Measurements from ENCODE around the gene CEPT1.

Gene CEPT1

GRCh38 chr1:111223126-111223685, 83.2 kb downstream of the CEPT1 start:
- DNase-seq (ENCODE audit: low read depth), result no peak
- H3K36me3 ChIP-seq (ENCODE audit: control insufficient read depth, insufficient read depth, low read length, severe bottlenecking), result no peaks in the 10 kb centered on the region
- no peaks in the 10 kb centered on the region for H3K9me3 ChIP-seq (ENCODE audit: control insufficient read depth, low read length)
- no peak overlapping the region for H3K4me3 ChIP-seq (ENCODE audit: low read length)
- H3K27me3 ChIP-seq (replicated peaks; ENCODE audit: control insufficient read depth, insufficient read depth, low read length), result no peaks in the 10 kb centered on the region
- H3K9ac ChIP-seq (ENCODE audit: low read length), result peak overlapping the region; percentile 27
- peaks cover 35% of the 10 kb centered on the region for H3K4me1 ChIP-seq (ENCODE audit: control insufficient read depth, insufficient read depth, low read length)

DNA sequence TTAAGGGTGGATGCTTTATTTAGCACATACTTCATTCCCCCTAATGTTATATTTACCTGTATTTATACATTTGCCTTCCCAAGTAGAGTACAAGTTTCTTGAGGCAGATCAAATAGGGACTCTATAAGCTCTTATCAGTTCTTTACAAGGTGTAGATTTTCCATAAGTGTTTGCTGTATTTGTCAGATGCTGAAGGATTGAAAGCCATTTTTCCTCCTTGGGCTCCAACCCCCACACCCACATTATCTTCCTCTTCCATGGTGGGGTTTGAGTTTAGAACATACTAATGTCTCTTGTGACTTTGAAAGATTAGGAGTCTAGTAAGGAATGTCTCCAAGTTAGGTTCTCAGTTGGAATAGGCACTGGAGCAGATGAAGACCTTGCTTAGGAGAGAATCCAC, 85.1 kb downstream of the CEPT1 start:
- Histone ChIP-seq H3K4me1 (ENCODE audit: control insufficient read depth, insufficient read depth, low read length) (peaks cover 49% of the 10 kb centered on the region), H3K27me3 (replicated peaks; ENCODE audit: control insufficient read depth, insufficient read depth, low read length) (no peaks in the 10 kb centered on the region), H3K9ac (ENCODE audit: low read length) (no peak overlapping the region), H3K4me3 (ENCODE audit: low read length) (no peak overlapping the region), H3K9me3 (ENCODE audit: control insufficient read depth, low read length) (no peaks in the 10 kb centered on the region), H3K36me3 (ENCODE audit: control insufficient read depth, insufficient read depth, low read length, severe bottlenecking) (no peaks in the 10 kb centered on the region)
- no peak for DNase-seq (ENCODE audit: low read depth)

DNA sequence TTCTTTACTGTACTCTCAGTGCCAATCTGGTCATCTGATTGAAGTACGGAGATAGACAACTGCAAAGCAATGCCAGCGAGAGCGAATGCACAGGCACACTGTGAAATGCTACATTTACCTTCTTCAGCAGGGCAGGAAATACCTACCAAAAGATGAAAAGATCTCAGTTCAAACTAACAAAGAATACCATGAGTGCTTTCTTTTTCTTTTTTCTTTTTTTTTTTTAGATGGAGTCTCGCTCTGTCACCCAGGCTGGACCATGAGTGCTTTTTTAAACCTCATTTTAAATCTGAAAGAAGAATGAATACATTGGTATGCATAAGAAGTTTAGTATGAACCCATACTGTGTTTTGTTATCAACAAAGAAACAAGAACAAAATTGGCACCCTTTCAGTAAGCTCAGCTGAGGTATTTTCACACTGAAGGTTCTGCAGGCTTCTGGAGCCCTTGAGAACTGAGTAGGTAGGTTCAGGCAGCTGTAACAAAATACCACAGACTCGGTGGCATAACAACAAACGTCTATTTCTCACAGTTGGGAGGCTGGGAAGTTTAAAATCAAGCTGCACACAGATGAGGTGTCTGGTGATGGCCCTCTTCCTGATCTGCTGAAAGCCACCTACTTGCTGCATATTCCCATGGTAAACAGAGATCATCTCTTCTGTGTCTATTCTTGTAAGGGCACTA, 85.8 kb downstream of the CEPT1 start:
- Histone ChIP-seq H3K9ac (ENCODE audit: low read length) (no peak overlapping the region), H3K4me1 (ENCODE audit: control insufficient read depth, insufficient read depth, low read length) (peaks cover 53% of the 10 kb centered on the region), H3K4me3 (ENCODE audit: low read length) (no peak overlapping the region), H3K9me3 (ENCODE audit: control insufficient read depth, low read length) (no peaks in the 10 kb centered on the region), H3K36me3 (ENCODE audit: control insufficient read depth, insufficient read depth, low read length, severe bottlenecking) (no peaks in the 10 kb centered on the region), H3K27me3 (replicated peaks; ENCODE audit: control insufficient read depth, insufficient read depth, low read length) (no peaks in the 10 kb centered on the region)
- DNase-seq (ENCODE audit: low read depth), result peak; percentile 11

DNA sequence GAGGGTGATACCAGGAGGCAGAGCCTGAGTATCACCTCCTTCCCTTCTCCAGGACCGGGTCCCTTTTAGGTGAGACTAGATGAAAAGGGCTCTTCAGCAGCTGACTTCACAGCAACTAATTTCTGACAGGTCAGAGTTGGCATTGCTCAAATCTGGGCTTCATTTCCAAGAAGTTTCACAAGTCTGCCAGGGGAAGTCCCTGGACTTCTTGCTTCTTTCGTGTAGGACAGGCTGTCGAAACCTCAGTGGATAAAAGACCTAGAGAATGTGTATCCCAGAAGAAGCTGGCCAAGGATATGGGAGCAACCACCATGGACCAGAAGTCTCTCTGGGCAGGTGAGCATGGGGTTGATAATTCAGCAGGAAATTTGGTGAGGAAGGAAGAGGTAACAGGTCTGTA, 87.4 kb downstream of the CEPT1 start, which contains the start of gene CHI3L2:
Gene CHI3L2 (plus strand): TSS at position 280 of the 400 bp plus-strand sequence. CDS start 17 bp downstream, at position 297.
- no peaks in the 10 kb centered on the region for H3K36me3 ChIP-seq (ENCODE audit: control insufficient read depth, insufficient read depth, low read length, severe bottlenecking)
- H3K27me3 ChIP-seq (replicated peaks; ENCODE audit: control insufficient read depth, insufficient read depth, low read length), result no peaks in the 10 kb centered on the region
- no peaks in the 10 kb centered on the region for H3K9me3 ChIP-seq (ENCODE audit: control insufficient read depth, low read length)
- H3K9ac ChIP-seq (ENCODE audit: low read length), result peak within 1 kb of the TSS; percentile 66
- peak; percentile 73 for DNase-seq (ENCODE audit: low read depth)
- H3K4me3 ChIP-seq (ENCODE audit: low read length), result peak within 1 kb of the TSS; percentile 74
- H3K4me1 ChIP-seq (ENCODE audit: control insufficient read depth, insufficient read depth, low read length), result peaks cover 50% of the 10 kb centered on the region

- DNase-seq (ENCODE audit: low read depth), result peak; percentile 88
- Histone ChIP-seq H3K9ac (ENCODE audit: low read length) (peak overlapping the region; percentile 66), H3K36me3 (ENCODE audit: control insufficient read depth, insufficient read depth, low read length, severe bottlenecking) (no peaks in the 10 kb centered on the region), H3K9me3 (ENCODE audit: control insufficient read depth, low read length) (no peaks in the 10 kb centered on the region), H3K27me3 (replicated peaks; ENCODE audit: control insufficient read depth, insufficient read depth, low read length) (no peaks in the 10 kb centered on the region), H3K4me3 (ENCODE audit: low read length) (peak overlapping the region; percentile 74), H3K4me1 (ENCODE audit: control insufficient read depth, insufficient read depth, low read length) (peaks cover 45% of the 10 kb centered on the region)
Observed at GRCh38 chr1:111227851-111228747, 88.1 kb downstream of the CEPT1 start.

GRCh38 chr1:111228748-111229126, 88.7 kb downstream of the CEPT1 start:
- no peaks in the 10 kb centered on the region for H3K9me3 ChIP-seq (ENCODE audit: control insufficient read depth, low read length)
- H3K4me1 ChIP-seq (ENCODE audit: control insufficient read depth, insufficient read depth, low read length), result peaks cover 43% of the 10 kb centered on the region
- no peaks in the 10 kb centered on the region for H3K36me3 ChIP-seq (ENCODE audit: control insufficient read depth, insufficient read depth, low read length, severe bottlenecking)
- DNase-seq (ENCODE audit: low read depth), result no peak
- H3K27me3 ChIP-seq (replicated peaks; ENCODE audit: control insufficient read depth, insufficient read depth, low read length), result no peaks in the 10 kb centered on the region
- peak overlapping the region; percentile 66 for H3K9ac ChIP-seq (ENCODE audit: low read length)
- H3K4me3 ChIP-seq (ENCODE audit: low read length), result peak overlapping the region; percentile 74

DNA sequence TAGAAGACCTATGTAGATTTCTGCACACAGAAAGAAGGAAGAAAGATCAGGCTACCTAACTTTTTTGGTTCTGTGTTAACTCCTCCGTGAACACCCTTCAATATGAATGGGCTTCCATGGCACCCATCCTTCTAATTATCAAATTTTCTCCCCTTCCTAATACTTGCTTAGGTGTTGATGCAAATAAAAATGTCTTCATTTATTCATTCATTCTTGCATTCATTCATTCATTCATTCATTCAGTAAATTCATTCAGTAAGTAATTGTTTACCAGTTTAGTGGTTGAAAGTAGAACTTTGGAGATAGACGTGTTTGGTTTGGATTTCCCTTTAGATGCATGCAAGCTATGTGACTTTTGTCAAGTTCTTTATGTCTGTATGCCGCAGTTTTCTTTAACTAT, 92.1 kb downstream of the CEPT1 start:
- Histone ChIP-seq H3K36me3 (ENCODE audit: control insufficient read depth, insufficient read depth, low read length, severe bottlenecking) (peaks cover 5% of the 10 kb centered on the region), H3K4me1 (ENCODE audit: control insufficient read depth, insufficient read depth, low read length) (peaks cover 59% of the 10 kb centered on the region), H3K9me3 (ENCODE audit: control insufficient read depth, low read length) (no peaks in the 10 kb centered on the region), H3K9ac (ENCODE audit: low read length) (no peak overlapping the region), H3K27me3 (replicated peaks; ENCODE audit: control insufficient read depth, insufficient read depth, low read length) (no peaks in the 10 kb centered on the region), H3K4me3 (ENCODE audit: low read length) (no peak overlapping the region)
- DNase-seq (ENCODE audit: low read depth), result no peak

- H3K9me3 ChIP-seq (ENCODE audit: control insufficient read depth, low read length), result no peaks in the 10 kb centered on the region
- H3K9ac ChIP-seq (ENCODE audit: low read length), result no peak overlapping the region
- DNase-seq (ENCODE audit: low read depth), result no peak
- no peaks in the 10 kb centered on the region for H3K27me3 ChIP-seq (replicated peaks; ENCODE audit: control insufficient read depth, insufficient read depth, low read length)
- H3K4me1 ChIP-seq (ENCODE audit: control insufficient read depth, insufficient read depth, low read length), result peaks cover 38% of the 10 kb centered on the region
- H3K4me3 ChIP-seq (ENCODE audit: low read length), result no peak overlapping the region
- peaks cover 21% of the 10 kb centered on the region for H3K36me3 ChIP-seq (ENCODE audit: control insufficient read depth, insufficient read depth, low read length, severe bottlenecking)
Observed at GRCh38 chr1:111234258-111234657, 94.2 kb downstream of the CEPT1 start.

Data from adipocyte (in vitro differentiated cells).